ENCODE measurements around the gene TDRKH.

- no peak for TF ChIP-seq POLR2AphosphoS5 (IDR thresholded peaks at IDR 0.05; ENCODE audit: low read depth, low read length)
- TF ChIP-seq POLR2A (IDR thresholded peaks at IDR 0.05; ENCODE audit: low read depth, low read length): no peak
Observed at GRCh38 chr1:151831605-151832004, 41.3 kb upstream of the TDRKH start, which contains the start of gene RORC.
